Pancreas (tissue), 10 donors: Measurements from ENCODE around the gene FANCC. TPM values are rescaled to one million over a fixed set of nuclear protein-coding genes. Genes with fewer than 3 reads are reported as not detected.

Experiments
- ATAC-seq, 4 donors: fragments of 200-7000 bp; cut with Tn5 transposase; one replicate each; pipeline versions ENCODE4 v1.8.0 to v1.9.1; 2020; ENCODE audit warnings: mild to moderate bottlenecking in 4 of 4, moderate library complexity in 4 of 4
- DNase-seq, 6 donors: peaks; one replicate each; pipeline ENCODE4 v3.0.0-alpha.2; 2020
- FAIRE-seq: peaks from 2 replicates; lab custom pipeline; 2012; peaks lifted over from hg19 to GRCh38; lab: Jason Lieb, UNC
- H3K27ac ChIP-seq, 4 donors: fragments of 200-600 bp; sonication (generic); 1 replicate in 3 of 4; 2 replicates in 1 of 4; pipeline versions ENCODE4 v1.5.0 to v1.8.0; 2020
- H3K27me3 ChIP-seq, 4 donors: fragments of 200-600 bp; one replicate each; pipeline ENCODE4 v1.8.0; 2021
- H3K36me3 ChIP-seq, 3 donors: fragments of 200-600 bp; sonication (generic) in 1 of 3; one replicate each; pipeline versions ENCODE4 v1.5.0 to v1.8.0; 2020 to 2021
- H3K4me1 ChIP-seq, 3 donors: fragments of 200-600 bp; one replicate each; pipeline ENCODE4 v1.8.0; 2021
- H3K4me3 ChIP-seq, 4 donors: fragments of 200-600 bp; sonication (generic) in 2 of 4; one replicate each; pipeline versions ENCODE4 v1.5.0 to v1.8.0; 2020 to 2021
- H3K9me3 ChIP-seq, 4 donors: fragments of 200-600 bp; one replicate each; pipeline ENCODE4 v1.8.0; 2021
- CTCF ChIP-seq, 4 donors: fragments of 200-600 bp; sonication (generic) in 3 of 4; IDR thresholded peaks; one replicate each; pipeline versions ENCODE4 v1.5.0 to v1.8.0; 2021; ENCODE audit warnings: antibody characterized with exemption in 4 of 4
- WGBS, 2 donors: extraction: QIAGEN DNeasy Blood & Tissue Kit; methylation state at CpG; one replicate each; pipeline ENCODE4 v1.1.7; 2013; 5-methylcytosine and 5-hydroxymethylcytosine counted together
- intact Hi-C, 3 donors: fragments of 100-400 bp; cut with DNase I; formaldehyde crosslinking; loops; one replicate each; pipeline versions ENCODE4 v1.11.1 to v1.14.2; 2022
- polyA plus RNA-seq, 2 donors: library from polyadenylated mRNA; stranded (reverse); fragments of 200-250 nt; gene quantifications; one replicate each; pipeline ENCODE4 v1.2.3, GENCODE V29; 2013
- total RNA-seq, 6 donors: library from RNA; stranded (reverse); fragmentation: NEBNext Ultra II Directional in 4 of 6; extraction: Animal tissue kit (Norgen Biotek cat#: 25700) in 4 of 6; gene quantifications; one replicate each; pipeline versions ENCODE4 v1.2.1 to v1.2.4, GENCODE V29; 2021 to 2023
- donor health status: healthy with polysubstance abuse.
- donor health status: DM: no; HTN: no; CAD: no; lungs with moderate emphysema.
- donor health status: DM: no; HTN: no; CAD: no.
- donor health status: control.
- donor health status: control.
- donor health status: Bipolar disorder and iron deficiency.
- donor health status: DM: yes; HTN: yes; CAD: no.
- donor health status: DM: no; HTN: no; CAD: no.
- donor health status: DM: no; HTN: no; CAD: no.
- donor health status: DM: yes; HTN: yes; CAD: no.

The FANCC gene
- total and polyA plus RNA-seq, 8 donors = 3.8 to 9.9 (median 4.6) TPM

GRCh38 chr9:95088421-95089161 lies 228.9 kb downstream of the FANCC start:
- Histone ChIP-seq H3K36me3 (peaks cover 0 to 59% (median 10%) of the 10 kb centered on the region in 3 donors), H3K27ac (peak overlapping the region in 1 of 4 donors; percentile 39), H3K27me3 (no peaks in the 10 kb centered on the region), H3K9me3 (no peaks in the 10 kb centered on the region), H3K4me3 (no peak overlapping the region), H3K4me1 (peaks cover 16 to 32% (median 23%) of the 10 kb centered on the region in 3 donors)
- ATAC-seq (no peak), DNase-seq (peak in 3 of 6 donors; percentile 45 to 76 (median 53)), FAIRE-seq (no peak)
- intact Hi-C loops = loop anchor here in 1 of 3 donors (5.0 kb wide), 1 partner anchor 39 kb away; no protein-coding TSS in a partner anchor
- 75 to 86% methylated on average over 23 to 26 of the region's 26 CpGs for WGBS, 2 donors
- no peak for TF ChIP-seq CTCF (IDR thresholded peaks at IDR 0.05)

- H3K36me3 ChIP-seq = peaks cover under 1 to 67% (median 14%) of the 10 kb centered on the region in 3 donors
- H3K27ac ChIP-seq = peak overlapping the region in 1 of 4 donors; percentile 13
- no peak for TF ChIP-seq CTCF (IDR thresholded peaks at IDR 0.05)
These were observed 229.8 kb downstream of the FANCC start for GRCh38 chr9:95087659-95088242.

GRCh38 chr9:95086564-95086955 lies 230.9 kb downstream of the FANCC start:
- H3K36me3 ChIP-seq = peaks cover 5 to 79% (median 26%) of the 10 kb centered on the region in 3 donors
- ATAC-seq (no peak), DNase-seq (peak in 1 of 6 donors; percentile 43), FAIRE-seq (no peak)
- WGBS, 2 donors = 77 to 84% methylated on average over 8 of the region's 8 CpGs
- peak overlapping the region in 1 of 4 donors; percentile 28 for H3K27ac ChIP-seq
- H3K4me3 ChIP-seq = no peak overlapping the region
- H3K4me1 ChIP-seq = peaks cover 15 to 25% (median 16%) of the 10 kb centered on the region in 3 donors
- intact Hi-C loops = loop anchor here in 1 of 3 donors (5.0 kb wide), 1 partner anchor 41 kb away; no protein-coding TSS in a partner anchor
- no peaks in the 10 kb centered on the region for H3K27me3 ChIP-seq
- no peaks in the 10 kb centered on the region for H3K9me3 ChIP-seq
- no peak for TF ChIP-seq CTCF (IDR thresholded peaks at IDR 0.05)

More at GRCh38 chr9:95087659-95088242, 229.8 kb downstream of the FANCC start:
- Histone ChIP-seq H3K9me3 (no peaks in the 10 kb centered on the region), H3K4me3 (no peak overlapping the region), H3K4me1 (peaks cover 16 to 32% (median 23%) of the 10 kb centered on the region in 3 donors), H3K27me3 (no peaks in the 10 kb centered on the region)
- WGBS, 2 donors = 65 to 72% methylated on average over 9 of the region's 9 CpGs
- peak in 5 of 6 donors; percentile 67 to 88 (median 78) for DNase-seq
- no peak for FAIRE-seq
- intact Hi-C loops = loop anchor here in 1 of 3 donors (5.0 kb wide), 1 partner anchor 40 kb away; no protein-coding TSS in a partner anchor
- ATAC-seq = peak in 3 of 4 donors; percentile 11 to 36 (median 36)

- no peak for TF ChIP-seq CTCF (IDR thresholded peaks at IDR 0.05)
- ATAC-seq (peak; percentile 16 to 60 (median 43)), DNase-seq (peak in 4 of 6 donors; percentile 65 to 84 (median 72)), FAIRE-seq (no peak)
- Histone ChIP-seq H3K4me3 (no peak overlapping the region), H3K27me3 (no peaks in the 10 kb centered on the region), H3K9me3 (no peaks in the 10 kb centered on the region), H3K27ac (peak overlapping the region in 1 of 4 donors; percentile 28), H3K36me3 (peaks cover 9 to 84% (median 31%) of the 10 kb centered on the region in 3 donors), H3K4me1 (peaks cover 9 to 20% (median 14%) of the 10 kb centered on the region in 3 donors)
- intact Hi-C loops = loop anchor here in 1 of 3 donors (5.0 kb wide), 1 partner anchor 41 kb away; no protein-coding TSS in a partner anchor
- WGBS, 2 donors = 59 to 61% methylated on average over 40 of the region's 40 CpGs
These were observed 231.5 kb downstream of the FANCC start for GRCh38 chr9:95085861-95086563.
